Measurements from ENCODE around the gene PDCL2. TPM values are rescaled to one million over a fixed set of nuclear protein-coding genes. Genes with fewer than 3 reads are reported as not detected.

PDCL2 gene
- total and polyA plus RNA-seq, 9 of the 15 experiments (the other 6 are each of a cell fraction or from before 2014, with no cell fraction given), result 0.62 to 2.5 (median 1.2) TPM

- no peaks in the 10 kb centered on the region for H3K27me3 ChIP-seq (ENCODE audit: control insufficient read depth in 2 of 2, insufficient read depth in 2 of 2, low read length in 2 of 2)
- H3K79me2 ChIP-seq (ENCODE audit: control insufficient read depth, insufficient read depth, low read length), result peaks cover 40% of the 10 kb centered on the region
- H3K9ac ChIP-seq (ENCODE audit: insufficient read depth in 1 of 2, low read depth in 2 of 2, low read length in 2 of 2), result peak within 1 kb of the TSS; percentile 72 to 95
- ChIA-PET CTCF (ENCODE audit: low intra/inter-chr PET ratio) (no interaction called here), POLR2A (no interaction called here)
- WGBS (ENCODE audit: insufficient coverage, low coverage, missing lambda C conversion rate), result 1% methylated on average over 54 of the region's 71 CpGs
- FAIRE-seq, result no peak
- H3K4me1 ChIP-seq (replicated peaks in 1 of 2; ENCODE audit: control insufficient read depth in 2 of 2, insufficient read depth in 2 of 2, low read length in 2 of 2), result peaks cover 9 to 27% of the 10 kb centered on the region in 2 experiments; a peak in 4 of 5 replicates
- H3K27ac ChIP-seq (ENCODE audit: extremely low read depth, low read depth, low read length), result peak within 1 kb of the TSS; percentile 91
- H4K20me1 ChIP-seq (replicated peaks; ENCODE audit: control insufficient read depth, insufficient read depth, low read length), result no peaks in the 10 kb centered on the region
- H3K9me3 ChIP-seq (replicated peaks; ENCODE audit: control insufficient read depth, insufficient read depth, low read depth, low read length), result no peaks in the 10 kb centered on the region
- no peaks in the 10 kb centered on the region for H3K36me3 ChIP-seq (ENCODE audit: control insufficient read depth, insufficient read depth, low read length)
- H3K9me1 ChIP-seq (ENCODE audit: control insufficient read depth, insufficient read depth, low read length), result no peaks in the 10 kb centered on the region
- H2AFZ ChIP-seq (ENCODE audit: low read depth, low read length), result peak within 1 kb of the TSS; percentile 82
- H3K4me3 ChIP-seq, result peak within 1 kb of the TSS; percentile 50
- peak; percentile 89 to 91 (median 90) for DNase-seq (ENCODE audit: extremely low read depth in 1 of 4, low spot score in 3 of 4)
- peak within 1 kb of the TSS; percentile 80 for H3K4me2 ChIP-seq (ENCODE audit: insufficient read depth, low read length)
- no TSS peak for BruUV-seq (replicated peaks)
- ATAC-seq, result peak; percentile 81
- intact Hi-C loops (cut with micrococcal nuclease), result loop anchor here (2.0 to 10.0 kb wide), 6 partner anchors 90 to 362 kb away; partner anchors contain the start of genes NMU and SRD5A3
- in situ Hi-C loops (cut with MboI), result loop anchor here (10.0 kb wide), 1 partner anchor 202 kb away; the partner anchor contains the start of gene SRD5A3
- TF ChIP-seq BHLHE40 (IDR thresholded peaks at IDR 0.05; ENCODE audit: low read length) (no peak), SMC3 (conservative IDR thresholded peaks at IDR 0.05; ENCODE audit: insufficient read depth, low read depth, low read length) (no peak), CBFA2T2 (conservative IDR thresholded peaks at IDR 0.05) (no peak), POLR2G (IDR thresholded peaks at IDR 0.05; ENCODE audit: low read depth, low read length) (peak; percentile 83), BDP1 (IDR thresholded peaks at IDR 0.05; ENCODE audit: insufficient read depth, insufficient read length) (no peak), JUND (IDR thresholded peaks at IDR 0.05; ENCODE audit: borderline replicate concordance, low read depth, low read length) (peak; percentile 20; the same call in 1 of the 2 replicates), JUND (tag; IDR thresholded peaks at IDR 0.05; ENCODE audit: borderline replicate concordance, low read depth, low read length) (no peak), MAFF (IDR thresholded peaks at IDR 0.05; ENCODE audit: low read length) (no peak), XRCC3 (IDR thresholded peaks at IDR 0.05) (no peak), TCFL5 (CRISPR knock-in tag; conservative IDR thresholded peaks at IDR 0.05) (no peak), POLR2H (tag; IDR thresholded peaks at IDR 0.05; ENCODE audit: low read depth) (no peak), ZBTB40 (IDR thresholded peaks at IDR 0.05) (no peak), ZBTB40 (CRISPR knock-in tag; IDR thresholded peaks at IDR 0.05) (no peak)
Measured at GRCh38 chr4:55546756-55547465, 45.1 kb downstream of the PDCL2 start, which contains the start of gene CLOCK. TSS of gene CLOCK (minus strand) at chr4:55546909. CDS start at chr4:55482785, 64,124 bp downstream.

All from K562 (cell line).